ENCODE data around the gene COL16A1. TPM values are rescaled to one million over a fixed set of nuclear protein-coding genes. Genes with fewer than 3 reads are reported as not detected.
A peak's percentile ranks its signal among the peaks of the same experiment; 100 is the strongest.

COL16A1 gene
- total and polyA plus RNA-seq, 2 of the 4 experiments (the other 2 are of a cell fraction): 34.2 to 62.8 TPM

DNA sequence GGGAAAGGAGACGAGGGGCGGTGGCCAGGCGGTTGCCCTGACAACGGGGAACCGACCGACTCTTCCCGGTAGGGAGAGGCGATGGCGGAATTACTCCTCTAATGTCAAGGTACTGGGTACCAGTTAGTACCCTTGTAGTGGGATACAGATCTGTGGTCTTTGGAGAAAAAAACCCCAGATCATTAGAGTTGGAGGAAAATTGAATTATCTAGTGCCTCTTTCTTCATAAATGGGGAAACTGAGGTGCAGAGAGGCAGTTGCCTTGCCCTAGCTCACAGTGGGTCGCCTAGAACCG lies 58.6 kb downstream of the COL16A1 start:
- peaks cover 19 to 41% of the 10 kb centered on the region in 2 experiments for H3K79me1 ChIP-seq (ENCODE audit: low read depth in 1 of 2, low read length in 2 of 2)
- H4K20me1 ChIP-seq (ENCODE audit: insufficient read depth, low read length): 0 out of 2 replicates have a peak, but pooled peaks cover under 1% of the 10 kb centered on the region
- H2BK15ac ChIP-seq (ENCODE audit: low read depth, low read length): 0 out of 3 replicates have a peak overlapping the region, but pooled peaks have one; percentile 18
- CTCF ChIA-PET: interaction anchor here (0.6 to 1.9 kb wide), 6 partner anchors 12 to 740 kb away, joined by 3 to 5 read pairs (median 4); partner anchors contain the start of gene COL16A1
- peak overlapping the region; percentile 49 for H3K9ac ChIP-seq (ENCODE audit: low read depth, low read length)
- H3K36me3 ChIP-seq (ENCODE audit: control insufficient read depth, insufficient read depth, low read length): 0 out of 2 replicates have a peak, but pooled peaks cover 3% of the 10 kb centered on the region
- dilution Hi-C loops (cut with HindIII; ENCODE audit: low sequenced_read_pairs, unreplicated experiment) (no loop called here), intact Hi-C loops (cut with micrococcal nuclease) (no loop called here), in situ Hi-C loops (cut with MboI; ENCODE audit: low sequenced_read_pairs) (no loop called here)
- H3K27me3 ChIP-seq (ENCODE audit: control insufficient read depth, insufficient read depth, low read length): no peaks in the 10 kb centered on the region
- H2BK20ac ChIP-seq (ENCODE audit: low read depth, low read length): no peak overlapping the region
- POLR2A ChIA-PET (ENCODE audit: unreplicated experiment): no interaction called here
- peak overlapping the region; percentile 41 for H3K14ac ChIP-seq (replicated peaks; ENCODE audit: low read depth, low read length)
- no peaks in the 10 kb centered on the region for H3K9me3 ChIP-seq (ENCODE audit: control insufficient read depth, insufficient read depth, low read length)
- no peak for DNase-seq
- BruUV-seq (replicated peaks): no TSS peak
- H3K4me2 ChIP-seq (ENCODE audit: low read depth, low read length): peak overlapping the region; percentile 94
- peaks cover 5% of the 10 kb centered on the region; the same call in 1 of the 2 replicates for H3K4me1 ChIP-seq (ENCODE audit: control insufficient read depth, insufficient read depth, low read length)
- peak overlapping the region; percentile 99 for H2AK9ac ChIP-seq (replicated peaks; ENCODE audit: low read depth, low read length, poor library complexity)
- peaks cover 13% of the 10 kb centered on the region for H3K9me1 ChIP-seq (ENCODE audit: insufficient read depth, low read length)
- H3K4ac ChIP-seq (ENCODE audit: low read depth, low read length): peak overlapping the region; percentile 82
- H3K18ac ChIP-seq (ENCODE audit: low read depth, low read length): no peak overlapping the region
- TF ChIP-seq MXI1 (IDR thresholded peaks at IDR 0.05; ENCODE audit: borderline replicate concordance, low read depth, low read length): no peak
- no peak for TF ChIP-seq FOS (IDR thresholded peaks at IDR 0.05; ENCODE audit: low read depth, low read length)
- TF ChIP-seq CHD1 (IDR thresholded peaks at IDR 0.05; ENCODE audit: low read depth, low read length): no peak
- no peak for TF ChIP-seq POLR2A (IDR thresholded peaks at IDR 0.05; ENCODE audit: low read depth, low read length)
- no peak for TF ChIP-seq MAZ (IDR thresholded peaks at IDR 0.05; ENCODE audit: borderline replicate concordance, low read depth, low read length)
- TF ChIP-seq, protein P1, sequence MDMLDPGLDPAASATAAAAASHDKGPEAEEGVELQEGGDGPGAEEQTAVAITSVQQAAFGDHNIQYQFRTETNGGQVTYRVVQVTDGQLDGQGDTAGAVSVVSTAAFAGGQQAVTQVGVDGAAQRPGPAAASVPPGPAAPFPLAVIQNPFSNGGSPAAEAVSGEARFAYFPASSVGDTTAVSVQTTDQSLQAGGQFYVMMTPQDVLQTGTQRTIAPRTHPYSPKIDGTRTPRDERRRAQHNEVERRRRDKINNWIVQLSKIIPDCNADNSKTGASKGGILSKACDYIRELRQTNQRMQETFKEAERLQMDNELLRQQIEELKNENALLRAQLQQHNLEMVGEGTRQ (IDR thresholded peaks at IDR 0.05; ENCODE audit: low read depth, low read length): no peak
- TF ChIP-seq BHLHE40 (IDR thresholded peaks at IDR 0.05; ENCODE audit: low read depth, low read length): no peak
- TF ChIP-seq, protein P2, sequence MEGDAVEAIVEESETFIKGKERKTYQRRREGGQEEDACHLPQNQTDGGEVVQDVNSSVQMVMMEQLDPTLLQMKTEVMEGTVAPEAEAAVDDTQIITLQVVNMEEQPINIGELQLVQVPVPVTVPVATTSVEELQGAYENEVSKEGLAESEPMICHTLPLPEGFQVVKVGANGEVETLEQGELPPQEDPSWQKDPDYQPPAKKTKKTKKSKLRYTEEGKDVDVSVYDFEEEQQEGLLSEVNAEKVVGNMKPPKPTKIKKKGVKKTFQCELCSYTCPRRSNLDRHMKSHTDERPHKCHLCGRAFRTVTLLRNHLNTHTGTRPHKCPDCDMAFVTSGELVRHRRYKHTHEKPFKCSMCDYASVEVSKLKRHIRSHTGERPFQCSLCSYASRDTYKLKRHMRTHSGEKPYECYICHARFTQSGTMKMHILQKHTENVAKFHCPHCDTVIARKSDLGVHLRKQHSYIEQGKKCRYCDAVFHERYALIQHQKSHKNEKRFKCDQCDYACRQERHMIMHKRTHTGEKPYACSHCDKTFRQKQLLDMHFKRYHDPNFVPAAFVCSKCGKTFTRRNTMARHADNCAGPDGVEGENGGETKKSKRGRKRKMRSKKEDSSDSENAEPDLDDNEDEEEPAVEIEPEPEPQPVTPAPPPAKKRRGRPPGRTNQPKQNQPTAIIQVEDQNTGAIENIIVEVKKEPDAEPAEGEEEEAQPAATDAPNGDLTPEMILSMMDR (conservative IDR thresholded peaks at IDR 0.05; ENCODE audit: low read depth, low read length): no peak
- TF ChIP-seq NFE2L2 (IDR thresholded peaks at IDR 0.05; ENCODE audit: low read depth, low read length): no peak
- no peak for TF ChIP-seq SMC3 (IDR thresholded peaks at IDR 0.05; ENCODE audit: low read depth, low read length)
- TF ChIP-seq RAD21 (IDR thresholded peaks at IDR 0.05; ENCODE audit: low read length): no peak
- TF ChIP-seq RCOR1 (IDR thresholded peaks at IDR 0.05; ENCODE audit: insufficient replicate concordance, low read length): no peak
- no peak for TF ChIP-seq RFX5 (IDR thresholded peaks at IDR 0.05; ENCODE audit: low read depth, low read length)
- no peak for TF ChIP-seq MAFK (IDR thresholded peaks at IDR 0.05; ENCODE audit: low read depth, low read length)
- H3K23ac ChIP-seq (ENCODE audit: low read depth, low read length): peak overlapping the region; percentile 36; the same call in 1 of the 2 replicates
- H3K56ac ChIP-seq (ENCODE audit: extremely low read depth, insufficient read depth, low read length): peak overlapping the region; percentile 85
- H4K91ac ChIP-seq (ENCODE audit: insufficient read depth, low read depth, low read length): peak overlapping the region; percentile 16
- H4K8ac ChIP-seq (ENCODE audit: low read depth in 2 of 2, low read length in 2 of 2): peak overlapping the region; percentile 95 to 99
- H2BK120ac ChIP-seq (ENCODE audit: low read depth, low read length): no peak overlapping the region
- peak overlapping the region; percentile 98 for H2AFZ ChIP-seq (replicated peaks; ENCODE audit: low read length, poor library complexity)
- peak overlapping the region; percentile 72 for H3K27ac ChIP-seq (ENCODE audit: insufficient read depth, low read length)
- no peak for ATAC-seq (ENCODE audit: low read depth)
- H3K4me3 ChIP-seq (ENCODE audit: insufficient read depth, low read depth, low read length): peak overlapping the region; percentile 65
- H2AK5ac ChIP-seq (ENCODE audit: low read depth, low read length): peak overlapping the region; percentile 87
- peak overlapping the region; percentile 46 for H4K5ac ChIP-seq (ENCODE audit: low read depth, low read length)
- peak overlapping the region; percentile 84 for H2BK5ac ChIP-seq (ENCODE audit: low read depth, low read length, poor library complexity, severe bottlenecking)
- WGBS, 2 experiments (ENCODE audit: extremely low coverage in 2 of 2, insufficient read length in 1 of 2): 0% methylated on average over 8 of the region's 11 CpGs; no CpG with 5 or more reads in 1 of the 2 experiments

Measured in IMR-90 (cell line).